Neural cell (in vitro differentiated cells): ENCODE measurements around the gene ZNF532.

Experiments
- EP300 ChIP-seq: fragments of 450-650 bp; conservative IDR thresholded peaks from 2 replicates; pipeline ENCODE4 v1.6.1; 2014; ENCODE audit warnings: antibody characterized with exemption, mild to moderate bottlenecking, moderate library complexity; ENCODE audit not compliant: poor library complexity, severe bottlenecking
- EZH2 ChIP-seq: fragments of 200-600, 300-800 bp; shearing (Covaris generic), sonication (generic); IDR thresholded peaks from 2 replicates; pipeline ENCODE4 v1.6.1; 2014; ENCODE audit warnings: antibody characterized with exemption, low read length, borderline replicate concordance, mild to moderate bottlenecking; ENCODE audit not compliant: insufficient read depth, poor library complexity, severe bottlenecking
- POLR2AphosphoS5 ChIP-seq: IDR thresholded peaks from 2 replicates; pipeline ENCODE4 v1.6.1; 2012
- RAD21 ChIP-seq: fragments of 450-650 bp; conservative IDR thresholded peaks from 2 replicates; pipeline ENCODE4 v1.6.1; 2014; ENCODE audit warnings: antibody characterized with exemption, mild to moderate bottlenecking, moderate library complexity
- REST ChIP-seq: IDR thresholded peaks from 2 replicates; pipeline ENCODE4 v1.6.1; 2012; ENCODE audit warnings: borderline replicate concordance
- SMC3 ChIP-seq: fragments of 450-650 bp; conservative IDR thresholded peaks from 2 replicates; pipeline ENCODE4 v1.6.1; 2014; ENCODE audit warnings: antibody characterized with exemption, mild to moderate bottlenecking, moderate library complexity; ENCODE audit not compliant: poor library complexity
- TAF1 ChIP-seq: IDR thresholded peaks from 2 replicates; pipeline ENCODE4 v1.6.1; 2012; ENCODE audit warnings: low read depth
- TF ChIP-seq, protein P1 (sequence below): fragments of 450-650 bp; IDR thresholded peaks from 2 replicates; pipeline ENCODE4 v1.5.1; 2014; ENCODE audit warnings: antibody characterized with exemption, mild to moderate bottlenecking, moderate library complexity; ENCODE audit not compliant: poor library complexity, severe bottlenecking

DNA sequence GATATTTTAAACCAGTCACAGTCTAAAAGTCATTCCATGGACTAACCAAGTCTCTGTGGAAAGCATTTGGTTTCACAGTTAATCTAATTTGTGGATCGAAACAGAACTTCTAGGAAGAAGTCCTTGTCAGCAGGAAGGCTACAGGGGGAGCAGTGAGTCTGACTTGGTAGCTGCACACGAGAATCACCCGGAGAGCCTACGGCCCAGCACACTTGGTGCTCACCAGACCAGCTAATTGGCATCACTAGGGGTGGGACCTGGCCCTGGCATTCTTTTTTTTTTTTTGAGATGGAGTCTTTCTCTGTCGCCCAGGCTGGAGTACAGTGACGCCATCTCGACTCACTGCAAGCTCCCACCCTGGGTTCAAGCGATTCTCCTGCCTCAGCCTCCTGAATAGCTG lies 97.7 kb downstream of the ZNF532 start:
- TF ChIP-seq, protein P1, sequence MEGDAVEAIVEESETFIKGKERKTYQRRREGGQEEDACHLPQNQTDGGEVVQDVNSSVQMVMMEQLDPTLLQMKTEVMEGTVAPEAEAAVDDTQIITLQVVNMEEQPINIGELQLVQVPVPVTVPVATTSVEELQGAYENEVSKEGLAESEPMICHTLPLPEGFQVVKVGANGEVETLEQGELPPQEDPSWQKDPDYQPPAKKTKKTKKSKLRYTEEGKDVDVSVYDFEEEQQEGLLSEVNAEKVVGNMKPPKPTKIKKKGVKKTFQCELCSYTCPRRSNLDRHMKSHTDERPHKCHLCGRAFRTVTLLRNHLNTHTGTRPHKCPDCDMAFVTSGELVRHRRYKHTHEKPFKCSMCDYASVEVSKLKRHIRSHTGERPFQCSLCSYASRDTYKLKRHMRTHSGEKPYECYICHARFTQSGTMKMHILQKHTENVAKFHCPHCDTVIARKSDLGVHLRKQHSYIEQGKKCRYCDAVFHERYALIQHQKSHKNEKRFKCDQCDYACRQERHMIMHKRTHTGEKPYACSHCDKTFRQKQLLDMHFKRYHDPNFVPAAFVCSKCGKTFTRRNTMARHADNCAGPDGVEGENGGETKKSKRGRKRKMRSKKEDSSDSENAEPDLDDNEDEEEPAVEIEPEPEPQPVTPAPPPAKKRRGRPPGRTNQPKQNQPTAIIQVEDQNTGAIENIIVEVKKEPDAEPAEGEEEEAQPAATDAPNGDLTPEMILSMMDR, result no peak
- no peak for TF ChIP-seq EZH2
- TF ChIP-seq REST, result no peak
- no peak for TF ChIP-seq RAD21
- no peak for TF ChIP-seq EP300
- TF ChIP-seq POLR2AphosphoS5, result no peak
- TF ChIP-seq TAF1, result no peak
- no peak for TF ChIP-seq SMC3
